Measurements from ENCODE around the gene PDZD7. TPM values are rescaled to one million over a fixed set of nuclear protein-coding genes. Genes with fewer than 3 reads are reported as not detected.

Gene PDZD7
- total and polyA plus RNA-seq, 9 of the 15 experiments (the other 6 are each of a cell fraction or from before 2014, with no cell fraction given): 0.04 to 0.24 (median 0.08) TPM; not detected in 3

- TF ChIP-seq FOXM1 (IDR thresholded peaks at IDR 0.05; ENCODE audit: low read depth): no peak
- TF ChIP-seq FOXM1 (CRISPR knock-in tag; IDR thresholded peaks at IDR 0.05; ENCODE audit: low read depth): no peak
- TF ChIP-seq CREB3L1 (IDR thresholded peaks at IDR 0.05; ENCODE audit: borderline replicate concordance, low read depth): peak; percentile 47; the same call in 1 of the 2 replicates
- TF ChIP-seq TRIM24 (IDR thresholded peaks at IDR 0.05): no peak
- TF ChIP-seq HDAC1 (IDR thresholded peaks at IDR 0.05): 0 out of 4 replicates have a peak, but pooled peaks of 1 of the 2 experiments have one; percentile 12
- TF ChIP-seq BCLAF1 (IDR thresholded peaks at IDR 0.05; ENCODE audit: borderline replicate concordance in 1 of 2, control insufficient read depth in 1 of 2, low read depth in 2 of 2, low read length in 1 of 2): no peak
These were observed 61.5 kb downstream of the PDZD7 start, which contains the start of gene SEMA4G (continued) for GRCh38 chr10:100969187-100970075.
